DMS153 (cell line): ENCODE data around the gene SDHC.
A peak's percentile ranks its signal among the peaks of the same experiment; 100 is the strongest.

ENCODE experiments used
- DNase-seq: peaks from one replicate; lab custom pipeline; 2025; lab: John Stamatoyannopoulos, UW

Gene SDHC, protein sequence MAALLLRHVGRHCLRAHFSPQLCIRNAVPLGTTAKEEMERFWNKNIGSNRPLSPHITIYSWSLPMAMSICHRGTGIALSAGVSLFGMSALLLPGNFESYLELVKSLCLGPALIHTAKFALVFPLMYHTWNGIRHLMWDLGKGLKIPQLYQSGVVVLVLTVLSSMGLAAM

DNA sequence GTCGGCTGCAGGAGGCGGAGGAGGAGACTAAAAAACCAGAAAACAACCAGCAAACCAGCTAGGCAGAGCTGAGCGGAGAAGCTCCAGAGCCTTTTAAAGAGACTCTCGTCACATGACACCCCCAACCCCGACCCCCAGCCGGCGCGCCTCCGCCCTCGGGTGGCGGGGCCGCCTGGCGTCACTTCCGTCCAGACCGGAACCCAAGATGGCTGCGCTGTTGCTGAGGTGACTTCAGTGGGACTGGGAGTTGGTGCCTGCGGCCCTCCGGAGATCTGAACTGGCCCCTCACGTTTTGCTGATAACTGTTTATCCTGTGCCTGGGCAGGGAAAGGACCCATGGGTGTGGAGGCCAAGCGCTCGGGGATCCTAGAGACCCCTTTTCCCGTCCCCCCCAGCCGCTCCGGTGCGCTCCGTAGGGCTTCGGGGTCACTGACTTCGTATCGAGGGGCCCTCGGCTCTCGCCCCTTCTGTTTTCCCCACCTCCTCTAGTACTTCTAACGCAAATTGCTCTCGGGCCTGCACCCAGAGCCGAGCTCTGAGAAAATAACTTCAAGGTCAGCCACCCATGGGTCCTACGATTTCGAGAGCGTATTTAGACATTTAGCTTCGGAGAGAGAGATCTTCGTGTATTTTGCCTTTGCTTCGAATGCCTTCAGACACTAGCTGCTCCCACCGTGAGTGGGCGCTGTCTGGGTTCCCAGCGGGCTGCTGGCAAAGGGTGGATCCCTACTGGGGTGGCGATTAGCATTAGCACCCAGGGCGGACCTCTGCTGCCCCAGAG lies at the start of gene SDHC:
TSS of gene SDHC (plus strand) at position 181 of the 781 bp plus-strand sequence. CDS start at position 206, 25 bp downstream.
- peak; percentile 79 for DNase-seq

DNA sequence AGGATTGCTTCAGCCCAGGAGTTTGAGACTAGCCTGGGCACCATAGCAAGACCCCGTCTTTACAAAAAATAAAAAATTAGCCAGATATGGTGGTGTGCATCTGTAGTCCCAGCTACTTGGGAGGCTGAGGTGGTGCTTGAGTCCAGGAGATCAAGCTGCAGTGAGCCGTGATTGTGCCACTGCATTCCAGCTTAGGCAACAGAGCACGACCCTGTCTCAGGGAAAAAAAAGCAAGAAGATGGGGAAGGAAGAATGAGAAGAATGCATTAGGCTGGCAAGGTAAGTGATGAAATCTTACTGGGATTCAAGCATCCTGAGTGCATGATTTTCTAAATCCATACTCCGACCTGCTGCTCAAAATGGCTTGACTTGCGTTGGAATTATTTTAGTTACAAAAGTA lies 48.9 kb upstream of the SDHC start:
- no peak for DNase-seq

DNA sequence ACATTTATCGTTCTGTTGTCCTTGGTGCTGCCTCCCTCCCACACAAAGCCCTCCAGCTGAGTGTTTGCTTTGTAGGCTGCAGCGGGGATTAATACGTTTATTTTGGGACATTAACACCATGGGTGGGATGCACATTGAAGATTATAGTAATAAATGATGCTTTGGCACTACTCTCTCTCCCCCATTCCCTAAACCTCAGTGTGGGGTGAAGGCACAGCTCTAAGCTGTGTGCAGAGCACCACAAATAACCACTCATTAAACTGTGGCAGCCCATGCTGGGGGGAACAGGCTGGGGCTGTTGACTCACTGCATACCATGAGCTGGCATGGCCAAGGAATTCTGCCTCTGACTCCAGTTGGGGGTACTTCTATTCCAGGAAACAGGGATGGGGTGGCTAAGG lies 48.0 kb upstream of the SDHC start:
- DNase-seq = no peak

DNA sequence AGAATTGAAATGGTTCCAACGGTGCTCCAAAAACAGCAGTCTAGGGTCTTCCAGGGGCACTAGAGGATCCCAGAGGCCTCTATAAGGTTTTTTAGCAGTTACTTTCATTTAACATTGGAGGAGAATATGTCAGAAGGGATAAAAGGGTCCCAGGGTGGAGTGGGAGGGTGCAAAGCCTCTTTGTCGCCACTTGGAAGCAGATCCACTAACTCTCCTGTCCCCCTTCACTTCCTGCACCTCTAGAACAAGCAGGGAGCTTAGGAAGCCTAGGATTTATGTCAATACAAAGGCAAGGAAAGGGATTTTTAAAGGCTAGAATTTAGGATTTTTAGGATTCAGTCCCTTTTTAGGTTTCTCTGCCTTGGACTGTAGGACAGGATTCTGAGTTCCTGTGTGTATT lies 47.3 kb upstream of the SDHC start:
- DNase-seq = no peak

DNA sequence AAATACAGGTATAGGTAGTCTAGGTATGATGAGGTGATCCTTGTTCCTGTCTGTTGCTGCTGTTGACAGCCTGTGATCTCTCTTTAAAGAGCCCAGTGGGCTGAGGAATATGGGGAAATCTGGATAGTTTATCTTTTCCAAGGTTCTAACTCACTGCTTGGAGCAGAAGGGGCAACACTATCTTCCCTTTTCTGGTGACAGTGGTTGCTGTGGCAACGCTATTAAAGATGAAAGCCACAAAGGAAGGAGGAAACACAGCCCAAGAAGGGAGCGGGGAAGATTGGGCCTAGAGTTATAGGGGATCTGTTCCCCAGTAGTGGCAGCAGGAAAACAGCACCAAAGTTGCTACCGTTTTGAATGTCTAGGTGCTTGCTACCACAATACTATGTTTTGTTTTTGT lies 46.9 kb upstream of the SDHC start:
- DNase-seq = no peak

DNA sequence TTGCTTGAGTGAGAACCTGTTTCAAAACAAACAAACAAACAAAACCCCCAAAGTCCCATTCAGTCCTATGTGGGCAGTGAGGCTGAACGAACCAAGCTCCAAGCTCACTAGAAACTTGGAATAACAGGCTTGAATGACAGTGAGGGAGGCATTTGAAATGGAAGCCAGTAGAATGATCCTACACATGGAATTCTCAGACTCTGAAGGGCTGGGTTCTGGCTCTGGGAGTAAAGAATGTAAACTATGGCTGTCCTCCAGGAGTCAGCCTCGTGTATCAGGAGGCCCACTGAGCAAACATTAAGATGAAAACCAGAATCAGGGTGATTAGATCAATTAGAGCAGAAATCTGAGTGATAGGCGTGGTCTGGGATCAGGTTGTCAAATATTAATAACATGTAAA lies 40.8 kb upstream of the SDHC start:
- DNase-seq = no peak

DNA sequence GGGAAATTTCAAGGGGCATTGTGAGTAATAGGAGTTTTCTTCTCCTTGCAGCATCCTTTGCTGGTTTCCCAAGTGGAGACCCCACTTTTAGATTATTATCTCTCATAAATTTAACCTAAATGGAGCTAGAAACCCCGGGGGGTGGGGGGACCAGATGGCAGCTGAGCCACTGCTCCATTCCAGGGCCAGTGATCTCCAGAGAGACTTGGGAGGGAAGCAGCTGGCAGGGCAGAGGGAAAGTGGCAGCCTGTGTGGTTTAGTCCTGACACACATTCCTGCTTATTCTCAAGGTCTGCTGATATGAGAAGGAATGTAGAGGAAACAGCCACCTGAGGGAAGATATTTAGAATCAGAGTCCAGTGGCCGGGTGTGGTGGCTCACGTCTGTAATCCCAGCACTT lies 39.3 kb upstream of the SDHC start:
- DNase-seq = no peak

DNA sequence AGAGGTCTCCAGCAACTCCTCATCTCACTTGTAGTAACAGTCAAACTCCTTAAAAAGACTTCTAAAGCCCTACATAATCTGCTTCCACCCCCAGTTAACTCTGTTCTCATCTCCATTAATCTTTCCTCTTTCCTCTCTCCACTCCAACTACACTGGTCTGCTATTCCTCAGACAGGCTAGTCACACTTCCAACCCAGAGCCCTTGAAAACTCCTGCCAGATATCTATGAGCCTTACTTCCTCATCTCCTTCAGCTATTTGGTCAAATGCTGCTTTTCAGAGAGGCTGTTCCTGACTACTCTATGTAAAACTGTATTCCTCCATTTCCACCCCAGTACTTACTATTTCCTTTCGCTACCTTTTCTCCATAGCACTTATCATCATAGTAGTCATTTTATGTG lies 31.2 kb upstream of the SDHC start:
- DNase-seq = no peak

DNA sequence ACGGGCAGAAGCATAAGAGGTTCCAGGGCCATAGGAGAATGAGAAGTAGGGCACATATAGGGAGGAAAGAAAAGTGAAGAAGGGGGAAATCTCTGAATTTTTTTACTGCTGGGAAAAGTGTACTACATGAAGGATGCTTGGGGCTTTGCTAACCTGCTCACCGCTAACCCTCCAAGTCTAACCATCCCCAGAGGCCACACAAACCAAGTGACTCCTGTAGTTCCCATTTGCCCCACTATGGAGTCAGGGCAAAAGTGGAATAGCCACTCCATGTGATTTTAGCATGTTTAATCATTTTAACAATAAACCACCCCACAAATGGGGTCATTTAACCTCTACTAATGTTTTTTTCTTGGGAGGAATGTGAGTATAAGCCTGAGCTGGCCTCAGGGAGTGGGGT lies 29.1 kb upstream of the SDHC start:
- DNase-seq = no peak

DNA sequence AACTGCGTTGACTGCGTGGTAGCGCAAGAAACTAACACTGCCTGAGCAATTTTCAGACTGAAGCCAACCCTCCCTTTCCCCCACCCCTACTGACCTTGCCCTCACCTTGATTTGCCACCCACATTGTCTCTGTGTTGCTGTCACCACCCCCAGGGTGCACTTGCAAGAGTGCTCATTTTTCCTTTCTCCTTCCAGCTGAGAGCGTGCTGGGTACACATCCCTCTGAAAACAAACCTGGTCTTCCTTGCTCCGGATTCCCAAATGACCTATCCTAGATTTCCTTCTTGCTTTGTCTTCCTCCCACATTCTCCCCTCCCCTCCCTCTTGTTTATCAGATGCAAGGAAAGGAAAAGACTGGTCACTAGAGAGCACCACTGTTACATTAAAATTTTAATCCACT lies 28.7 kb upstream of the SDHC start:
- no peak for DNase-seq

DNA sequence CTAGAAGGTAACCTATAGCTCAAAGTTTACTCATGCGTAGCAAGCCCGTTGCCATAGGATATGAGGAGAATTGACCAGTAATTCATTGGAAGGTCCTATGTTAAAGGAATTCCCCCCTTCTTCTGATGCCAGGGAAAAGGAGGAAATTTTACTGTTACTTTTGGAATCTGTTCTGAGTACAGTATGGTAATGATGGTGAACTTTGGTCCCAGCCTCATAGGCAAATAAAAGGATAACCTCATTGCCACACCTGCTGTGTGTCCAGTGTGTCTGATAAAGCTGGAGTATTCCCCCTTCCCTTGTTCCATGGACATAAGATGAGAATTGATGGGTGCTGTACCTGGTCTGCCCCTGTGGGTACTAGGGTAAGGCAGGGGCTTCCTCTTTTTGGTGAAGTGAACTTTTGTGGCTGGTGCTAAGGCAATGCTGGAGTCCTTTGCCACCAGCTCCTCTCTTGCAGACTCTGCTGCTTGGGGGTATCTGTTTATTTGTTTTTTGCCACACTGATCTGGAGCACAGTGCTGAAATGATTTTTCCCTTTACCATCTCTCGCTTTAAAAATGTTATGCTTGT lies 26.6 kb upstream of the SDHC start:
- no peak for DNase-seq

DNA sequence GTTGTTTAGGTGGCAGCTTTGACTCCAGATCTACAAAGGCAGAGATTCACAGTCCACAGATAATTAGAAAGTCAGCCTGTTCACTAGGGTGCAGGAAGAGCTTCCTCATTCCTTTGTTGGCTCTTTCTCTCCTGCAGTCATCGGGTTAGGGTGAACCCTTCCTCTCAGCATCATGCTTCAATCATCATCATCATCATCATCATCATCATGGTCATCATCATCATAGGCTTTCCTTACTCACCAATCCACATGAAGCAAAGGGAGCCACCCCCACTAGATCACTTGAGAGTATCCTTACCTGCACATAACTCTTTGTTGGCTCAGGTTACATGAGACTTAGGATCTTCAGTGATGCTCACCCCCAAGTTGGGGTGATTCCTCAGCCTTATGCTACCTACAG lies 23.4 kb upstream of the SDHC start:
- DNase-seq = no peak

DNA sequence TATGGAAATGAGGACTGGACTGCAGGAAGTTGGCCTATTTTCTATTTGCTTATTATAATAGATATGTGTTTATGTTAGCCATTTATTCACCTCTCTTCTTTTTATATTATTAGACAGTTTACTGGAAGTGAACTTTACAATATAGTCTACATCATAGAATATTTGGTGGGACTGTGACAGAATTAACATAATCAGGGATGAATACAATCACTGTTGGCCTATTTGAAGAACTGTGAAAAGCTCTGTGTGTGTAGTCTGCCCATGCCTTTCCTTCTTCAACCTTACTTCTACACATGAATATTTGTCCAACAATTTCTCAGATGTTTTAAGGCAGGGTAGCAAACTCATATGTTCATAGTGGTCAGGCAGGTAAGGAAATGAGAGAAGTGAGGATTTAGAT lies 16.8 kb upstream of the SDHC start:
- DNase-seq = no peak

DNA sequence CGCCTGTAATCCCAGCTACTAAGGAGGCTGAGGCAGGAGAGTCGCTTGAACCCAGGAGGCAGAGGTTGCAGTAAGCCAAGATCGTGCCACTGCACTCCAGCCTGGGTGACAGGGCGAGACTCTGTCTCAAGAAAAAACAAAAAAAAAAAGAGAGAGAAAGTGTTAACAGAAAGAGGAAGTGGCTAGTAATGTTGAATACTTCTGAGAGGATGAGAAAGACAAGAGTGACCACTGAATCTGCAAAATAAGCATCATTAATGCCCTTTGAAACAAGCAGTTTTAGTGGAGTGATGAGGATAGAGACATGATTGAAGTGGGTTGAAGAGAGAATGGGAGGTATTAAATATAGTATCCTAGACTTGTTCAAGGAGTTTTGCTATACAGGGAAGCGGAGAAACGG lies 16.1 kb upstream of the SDHC start:
- no peak for DNase-seq

DNA sequence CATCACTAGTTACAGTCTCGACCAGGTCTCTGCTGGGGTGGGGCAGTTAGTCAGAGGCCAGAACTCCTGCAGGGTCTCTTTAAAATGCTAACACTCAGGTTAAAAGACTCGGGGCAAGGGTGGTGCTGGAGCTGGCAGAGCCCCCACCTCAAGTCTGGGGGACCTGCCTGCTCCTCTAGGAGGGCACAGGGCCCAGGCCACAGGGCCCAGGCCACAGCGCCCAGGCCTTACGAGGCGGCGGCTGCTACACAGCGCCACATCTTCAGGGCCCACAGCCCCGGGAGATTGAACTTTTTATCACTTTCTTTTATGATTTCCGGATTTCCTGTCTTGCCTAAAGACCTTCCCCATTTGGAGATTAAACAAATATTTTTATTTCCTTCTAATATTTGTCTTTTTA lies 14.8 kb upstream of the SDHC start:
- DNase-seq = no peak

DNA sequence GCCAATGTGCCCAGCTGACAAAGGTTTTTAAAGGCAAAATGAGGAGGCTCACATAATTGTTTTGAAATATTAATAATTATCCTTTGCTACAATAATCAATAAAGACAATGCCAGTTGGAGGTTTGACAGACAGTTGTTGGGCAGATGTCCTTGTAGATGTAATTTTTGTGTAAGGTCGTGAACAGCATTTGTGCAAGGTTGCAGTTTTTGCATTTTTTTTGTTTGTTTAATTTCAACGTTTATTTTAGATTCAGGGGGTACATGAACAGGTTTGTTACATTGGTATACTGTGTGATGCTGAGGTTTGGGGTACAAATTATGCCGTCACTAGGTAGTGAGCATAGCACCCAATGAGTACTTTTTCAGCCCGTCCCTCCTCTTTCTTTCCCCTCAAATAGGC lies 13.7 kb upstream of the SDHC start:
- no peak for DNase-seq

DNA sequence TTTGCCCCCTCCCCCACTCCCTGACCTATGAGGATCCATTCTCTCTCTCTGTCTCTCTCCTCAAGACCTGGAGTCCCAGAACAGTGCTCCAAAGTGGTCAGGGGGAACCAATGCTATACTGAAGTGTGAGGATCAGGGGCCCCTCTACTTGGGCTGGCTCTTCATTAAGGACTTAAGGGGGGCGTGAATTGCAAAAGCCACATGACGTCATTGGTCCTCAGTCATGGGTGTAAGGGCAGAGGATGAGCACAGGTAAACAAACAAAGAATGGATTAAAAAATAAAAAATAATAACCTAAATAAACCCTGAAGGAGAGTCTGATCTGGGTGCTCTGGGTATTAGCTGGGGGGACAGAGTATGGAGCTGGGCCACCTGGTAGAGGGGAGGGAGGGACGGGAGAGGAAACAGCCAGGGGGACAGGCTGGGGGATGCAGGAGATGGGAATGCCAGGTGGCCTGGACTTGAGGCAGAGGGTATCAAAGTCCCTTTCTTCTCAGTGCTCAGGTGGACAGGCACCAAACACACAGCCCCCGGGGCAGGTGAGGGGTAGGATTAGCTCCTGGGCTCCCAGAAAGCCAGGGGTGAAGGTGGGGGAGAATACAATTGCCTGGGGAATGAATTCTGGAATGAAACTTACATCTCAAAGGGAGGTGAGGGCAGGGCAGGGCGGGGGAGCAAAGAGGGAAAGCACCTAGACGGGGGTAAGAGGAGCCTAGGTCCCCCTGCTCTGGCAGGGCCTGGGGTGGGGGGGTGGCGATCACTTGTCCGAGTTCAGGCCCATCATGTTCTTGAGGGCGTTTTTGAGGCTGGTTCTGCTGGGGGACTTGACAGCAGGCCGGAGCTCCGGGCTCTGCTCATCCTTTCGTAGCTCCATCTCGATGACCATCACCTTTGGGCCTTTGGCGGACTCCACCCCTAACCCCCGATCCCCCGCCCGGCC lies 9.0 kb upstream of the SDHC start:
- DNase-seq = no peak

DNA sequence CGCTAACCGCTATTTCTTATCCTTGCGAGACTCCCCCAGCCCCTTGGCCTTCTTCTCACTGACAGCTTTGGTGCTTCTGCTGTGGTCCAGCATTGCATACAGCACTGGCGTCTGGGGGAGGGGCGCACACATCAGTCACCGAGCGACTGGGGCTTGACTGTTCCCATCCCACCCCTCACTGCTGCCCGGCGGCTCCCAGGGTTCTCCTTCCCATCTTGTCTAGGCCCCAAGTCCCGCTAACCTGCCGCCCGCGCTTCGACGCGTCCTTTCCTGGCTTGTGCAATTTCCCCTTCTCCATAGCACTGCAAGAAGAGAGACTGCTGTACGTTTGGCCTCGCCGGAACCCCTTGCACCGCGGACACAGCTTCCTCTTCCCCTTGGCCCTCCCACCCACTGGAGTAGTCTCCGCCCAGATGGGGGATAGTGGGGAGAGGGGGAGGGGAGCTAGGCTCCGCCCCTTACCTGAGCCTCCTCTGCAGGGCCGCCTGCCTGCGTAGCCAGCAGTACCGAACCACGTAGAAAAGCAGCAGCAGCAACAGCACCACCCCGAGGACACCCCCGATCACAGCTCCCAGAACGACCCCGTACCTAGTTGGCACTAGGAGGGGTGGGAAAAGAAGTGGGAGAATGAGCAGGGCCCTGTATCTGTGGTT lies 8.2 kb upstream of the SDHC start:
- peak; percentile 88 for DNase-seq

DNA sequence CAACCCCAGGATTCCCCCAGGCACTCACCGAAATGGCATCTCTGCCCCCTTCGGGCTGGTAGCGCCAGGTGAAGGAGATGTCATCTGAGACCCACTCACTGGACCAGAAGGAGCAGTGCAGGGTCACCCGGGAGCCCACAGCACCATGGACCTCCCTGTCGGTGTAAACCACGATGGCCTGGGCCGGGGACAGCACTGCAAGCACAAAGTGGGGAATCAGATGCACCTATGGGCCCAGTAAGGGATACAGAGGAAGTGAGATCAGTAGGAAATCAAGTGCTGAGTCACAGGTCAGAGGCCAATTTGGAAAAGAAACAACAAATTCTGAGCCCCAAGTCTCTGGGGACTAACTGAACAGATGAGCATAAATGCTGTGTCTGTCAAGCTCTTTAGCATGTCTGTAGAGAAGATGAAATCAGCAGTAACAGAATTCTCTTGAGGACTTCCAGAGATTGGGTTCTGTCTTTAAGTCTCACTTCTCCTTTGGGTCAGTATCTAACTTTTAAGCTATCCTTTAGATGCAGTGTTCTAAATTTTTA lies 6.9 kb upstream of the SDHC start:
- DNase-seq = no peak

DNA sequence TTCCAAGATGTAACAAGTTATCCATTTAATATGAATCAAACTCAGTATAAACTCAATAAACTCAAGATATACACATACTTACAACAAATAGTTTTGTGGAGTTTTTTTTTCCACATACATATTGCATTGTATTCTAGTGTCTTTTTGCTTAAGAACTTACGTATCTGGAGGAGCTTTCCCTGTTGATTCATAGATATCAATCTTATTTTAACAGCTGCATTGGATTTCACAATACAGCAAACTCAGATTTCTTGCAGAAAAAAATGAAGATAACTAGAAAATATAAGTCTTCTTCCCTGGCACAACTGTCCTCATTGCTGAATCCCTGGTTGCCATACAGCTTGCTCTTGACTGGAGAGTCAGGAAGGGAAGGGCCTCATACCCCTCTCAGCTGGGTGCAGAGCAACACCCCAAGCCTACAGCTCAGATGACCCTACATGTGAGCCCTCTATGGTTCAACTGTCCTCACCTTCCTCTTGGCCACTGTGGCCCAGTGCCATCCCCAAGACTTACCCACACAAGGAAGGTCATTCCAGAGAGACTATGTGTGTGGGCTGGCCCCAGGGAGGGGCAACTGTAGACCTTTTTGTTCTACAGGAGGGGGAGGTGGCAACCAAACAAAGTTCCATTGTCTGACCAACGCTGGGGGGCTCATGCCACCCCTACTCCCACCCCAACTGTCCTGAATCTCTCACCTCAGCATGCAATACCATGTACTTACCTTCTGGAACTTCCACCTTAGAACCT lies 6.1 kb upstream of the SDHC start:
- DNase-seq = no peak

DNA sequence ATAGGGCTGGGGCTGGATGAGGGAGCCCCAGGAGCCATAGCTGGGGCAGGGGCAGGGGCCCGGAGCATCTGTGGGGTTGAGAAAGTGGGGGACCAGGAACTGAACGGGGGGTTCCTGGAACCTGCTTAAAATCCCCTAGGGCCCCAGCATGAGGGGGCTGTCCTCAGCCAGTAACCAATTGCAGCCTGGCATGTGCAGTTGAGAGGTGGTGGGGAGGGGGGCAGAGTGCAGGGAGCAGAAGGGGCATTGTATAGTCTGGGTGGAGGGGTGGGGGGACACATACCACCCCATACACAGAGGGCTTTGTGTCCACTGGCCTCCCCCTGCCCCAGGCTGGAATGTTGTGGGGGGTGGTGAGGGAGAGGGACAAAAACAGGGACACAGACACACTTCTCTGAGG lies 4.3 kb upstream of the SDHC start, which contains the start of gene MPZ:
TSS of gene MPZ (minus strand) at position 101 of the 400 bp plus-strand sequence. CDS start at position 38, 63 bp downstream.
- DNase-seq = no peak
